ENCODE data around the gene EVPL. TPM values are rescaled to one million over a fixed set of nuclear protein-coding genes. Genes with fewer than 3 reads are reported as not detected.
A peak's percentile ranks its signal among the peaks of the same experiment; 100 is the strongest.

The EVPL gene
- total RNA-seq, 1 donor from 2014 or later: 46.8 TPM

GRCh38 chr17:76054112-76054476, 27.0 kb upstream of the EVPL start:
- intact Hi-C loops (cut with DNase I): no loop called here
- Histone ChIP-seq H3K27me3 (no peaks in the 10 kb centered on the region), H3K9me3 (no peaks in the 10 kb centered on the region), H3K4me3 (no peak overlapping the region), H3K4me1 (peaks cover 20% of the 10 kb centered on the region), H3K36me3 (peaks cover 94% of the 10 kb centered on the region), H3K27ac (peak overlapping the region; percentile 80)
- TF ChIP-seq CTCF (IDR thresholded peaks at IDR 0.05): no peak
- peak; percentile 66 for ATAC-seq
- DNase-seq: no peak

GRCh38 chr17:76053246-76054111, 26.4 kb upstream of the EVPL start:
- peaks cover 94% of the 10 kb centered on the region for H3K36me3 ChIP-seq
- ATAC-seq: peak; percentile 63
- H3K4me3 ChIP-seq: peak overlapping the region; percentile 3
- intact Hi-C loops (cut with DNase I): no loop called here
- DNase-seq: no peak
- H3K27ac ChIP-seq: peak overlapping the region; percentile 80
- H3K27me3 ChIP-seq: no peaks in the 10 kb centered on the region
- H3K9me3 ChIP-seq: no peaks in the 10 kb centered on the region
- H3K4me1 ChIP-seq: peaks cover 20% of the 10 kb centered on the region
- no peak for TF ChIP-seq CTCF (IDR thresholded peaks at IDR 0.05)

GRCh38 chr17:76051561-76051960, 24.5 kb upstream of the EVPL start:
- Histone ChIP-seq H3K27me3 (no peaks in the 10 kb centered on the region), H3K4me3 (no peak overlapping the region), H3K9me3 (no peaks in the 10 kb centered on the region), H3K36me3 (peaks cover 94% of the 10 kb centered on the region), H3K4me1 (peaks cover 20% of the 10 kb centered on the region), H3K27ac (peak overlapping the region; percentile 80)
- intact Hi-C loops (cut with DNase I): no loop called here
- ATAC-seq (peak; percentile 38), DNase-seq (no peak)
- no peak for TF ChIP-seq CTCF (IDR thresholded peaks at IDR 0.05)

GRCh38 chr17:76050538-76051467, 23.7 kb upstream of the EVPL start:
- TF ChIP-seq CTCF (IDR thresholded peaks at IDR 0.05): no peak
- ATAC-seq (peak; percentile 55), DNase-seq (no peak)
- peak overlapping the region; percentile 80 for H3K27ac ChIP-seq
- H3K4me3 ChIP-seq: no peak overlapping the region
- H3K9me3 ChIP-seq: no peaks in the 10 kb centered on the region
- no peaks in the 10 kb centered on the region for H3K27me3 ChIP-seq
- intact Hi-C loops (cut with DNase I): no loop called here
- peaks cover 94% of the 10 kb centered on the region for H3K36me3 ChIP-seq
- peaks cover 20% of the 10 kb centered on the region for H3K4me1 ChIP-seq

- ATAC-seq: no peak
- Histone ChIP-seq H3K27ac (peak overlapping the region; percentile 80), H3K36me3 (peaks cover 94% of the 10 kb centered on the region), H3K4me1 (peaks cover 20% of the 10 kb centered on the region), H3K27me3 (no peaks in the 10 kb centered on the region), H3K9me3 (no peaks in the 10 kb centered on the region), H3K4me3 (no peak overlapping the region)
- DNase-seq: no peak
- intact Hi-C loops (cut with DNase I): no loop called here
- no peak for TF ChIP-seq CTCF (IDR thresholded peaks at IDR 0.05)
These were observed 22.9 kb upstream of the EVPL start for GRCh38 chr17:76049836-76050537.
